Activated CD4-positive, alpha-beta T cell treated with anti-CD3 and anti-CD28 coated beads, Interleukin-2, amount 10 ng/mL, durations not matched to agents 24 days and 14 days (primary cell): ENCODE data around the gene OR4S1. TPM values are rescaled to one million over a fixed set of nuclear protein-coding genes. Genes with fewer than 3 reads are reported as not detected.
"Not testable (repeated sequence)": the region's sequence is repeated elsewhere in the genome, so short reads cannot be mapped to it uniquely, and the experiment has no call there.

Source experiments
- DNase-seq: peaks from one replicate; pipeline ENCODE4 v3.0.0; 2022
- H3K27ac Mint-ChIP-seq: one replicate; pipeline ENCODE4 v1.8.0; 2022; ENCODE audit warnings: mild to moderate bottlenecking, mixed read lengths
- H3K27me3 Mint-ChIP-seq: one replicate; pipeline ENCODE4 v1.8.0; 2022; ENCODE audit warnings: mixed read lengths
- H3K36me3 Mint-ChIP-seq: one replicate; pipeline ENCODE4 v1.8.0; 2022; ENCODE audit warnings: low read depth, mild to moderate bottlenecking, mixed read lengths
- H3K4me1 Mint-ChIP-seq: one replicate; pipeline ENCODE4 v1.8.0; 2021; ENCODE audit warnings: mixed read lengths
- H3K4me3 Mint-ChIP-seq: one replicate; pipeline ENCODE4 v1.8.0; 2022; ENCODE audit warnings: mild to moderate bottlenecking, moderate library complexity, mixed read lengths
- H3K9me3 Mint-ChIP-seq: one replicate; pipeline ENCODE4 v1.8.0; 2021; ENCODE audit warnings: mixed read lengths
- intact Hi-C: fragments of 100-400 bp; cut with micrococcal nuclease; formaldehyde crosslinking; loops from one replicate; pipeline ENCODE4 v1.15.1; 2023
- total RNA-seq: library from RNA; stranded (reverse); gene quantifications from 2 replicates; pipeline ENCODE4 v1.2.3, GENCODE V29; 2022

Gene OR4S1
- not detected in 2 replicates for total RNA-seq

GRCh38 chr11:48305923-48306322 lies at the start of gene OR4S1:
Gene OR4S1 (plus strand): TSS chr11:48306223. CDS start chr11:48306223, 0 bp downstream.
- H3K36me3 Mint-ChIP-seq = no peaks in the 10 kb centered on the region
- DNase-seq = no peak
- no peak within 1 kb of the TSS for H3K27ac Mint-ChIP-seq
- no peaks in the 10 kb centered on the region for H3K9me3 Mint-ChIP-seq
- no peaks in the 10 kb centered on the region for H3K4me1 Mint-ChIP-seq
- intact Hi-C loops = loop anchor here (5.0 kb wide), 2 partner anchors 1221 to 1691 kb away; no protein-coding TSS in a partner anchor
- H3K27me3 Mint-ChIP-seq = no peaks in the 10 kb centered on the region
- H3K4me3 Mint-ChIP-seq = no peak within 1 kb of the TSS

- Mint-ChIP-seq H3K9me3 (no peaks in the 10 kb centered on the region), H3K27me3 (peaks cover 3% of the 10 kb centered on the region), H3K4me1 (peaks cover 2% of the 10 kb centered on the region), H3K27ac (no peak overlapping the region), H3K4me3 (no peak overlapping the region), H3K36me3 (no peaks in the 10 kb centered on the region)
- DNase-seq = no peak
- intact Hi-C loops = no loop called here
These were observed 44.4 kb upstream of the OR4S1 start for GRCh38 chr11:48261600-48261999.

GRCh38 chr11:48263423-48263911 lies 42.6 kb upstream of the OR4S1 start, which contains the start of gene OR4X1:
Gene OR4X1 (plus strand): TSS chr11:48263861. CDS start chr11:48263861, 0 bp downstream.
- no peaks in the 10 kb centered on the region for H3K36me3 Mint-ChIP-seq
- H3K4me3 Mint-ChIP-seq = no peak within 1 kb of the TSS
- peaks cover 2% of the 10 kb centered on the region for H3K4me1 Mint-ChIP-seq
- no peak within 1 kb of the TSS for H3K27ac Mint-ChIP-seq
- no peak for DNase-seq
- H3K9me3 Mint-ChIP-seq = no peaks in the 10 kb centered on the region
- no peaks in the 10 kb centered on the region for H3K27me3 Mint-ChIP-seq
- intact Hi-C loops = no loop called here

GRCh38 chr11:48270621-48271020 lies 35.4 kb upstream of the OR4S1 start:
- H3K4me3 Mint-ChIP-seq = no peak overlapping the region
- DNase-seq = no peak
- intact Hi-C loops = no loop called here
- no peak overlapping the region for H3K27ac Mint-ChIP-seq
- H3K9me3 Mint-ChIP-seq = no peaks in the 10 kb centered on the region
- H3K36me3 Mint-ChIP-seq = no peaks in the 10 kb centered on the region
- peaks cover 6% of the 10 kb centered on the region for H3K27me3 Mint-ChIP-seq
- H3K4me1 Mint-ChIP-seq = peaks cover 2% of the 10 kb centered on the region

- no peaks in the 10 kb centered on the region for H3K9me3 Mint-ChIP-seq
- DNase-seq = no peak
- H3K27ac Mint-ChIP-seq = no peak overlapping the region
- intact Hi-C loops = no loop called here
- no peak overlapping the region for H3K4me3 Mint-ChIP-seq
- no peaks in the 10 kb centered on the region for H3K36me3 Mint-ChIP-seq
- peaks cover 2% of the 10 kb centered on the region for H3K4me1 Mint-ChIP-seq
- peaks cover 7% of the 10 kb centered on the region for H3K27me3 Mint-ChIP-seq
These were observed 33.4 kb upstream of the OR4S1 start for GRCh38 chr11:48272606-48273005.

GRCh38 chr11:48307760-48308386 lies 1.9 kb downstream of the OR4S1 start:
- Mint-ChIP-seq H3K9me3 (no peaks in the 10 kb centered on the region), H3K27ac (no peak overlapping the region), H3K27me3 (no peaks in the 10 kb centered on the region), H3K4me3 (no peak overlapping the region), H3K36me3 (no peaks in the 10 kb centered on the region), H3K4me1 (no peaks in the 10 kb centered on the region)
- intact Hi-C loops = loop anchor here (5.0 kb wide), 2 partner anchors 1219 to 1689 kb away; no protein-coding TSS in a partner anchor
- peak; percentile 91 for DNase-seq

GRCh38 chr11:48313590-48313989 lies 7.6 kb downstream of the OR4S1 start:
- H3K27me3 Mint-ChIP-seq, DNase-seq, H3K27ac Mint-ChIP-seq, H3K9me3 Mint-ChIP-seq, H3K36me3 Mint-ChIP-seq, H3K4me1 Mint-ChIP-seq, H3K4me3 Mint-ChIP-seq, intact Hi-C loops: not testable (repeated sequence)

- intact Hi-C loops, H3K4me1 Mint-ChIP-seq: not testable (repeated sequence)
These were observed 13.8 kb downstream of the OR4S1 start for GRCh38 chr11:48319813-48320212.

GRCh38 chr11:48324620-48325019 lies 18.6 kb downstream of the OR4S1 start, which contains the start of gene OR4C3:
Gene OR4C3 (plus strand): TSS chr11:48324920. CDS start chr11:48325022, 102 bp downstream.
- H3K36me3 Mint-ChIP-seq, DNase-seq, H3K9me3 Mint-ChIP-seq, H3K27ac Mint-ChIP-seq, H3K4me1 Mint-ChIP-seq, H3K4me3 Mint-ChIP-seq, H3K27me3 Mint-ChIP-seq, intact Hi-C loops: not testable (repeated sequence)

More at GRCh38 chr11:48319813-48320212, 13.8 kb downstream of the OR4S1 start:
- DNase-seq, H3K27ac Mint-ChIP-seq, H3K9me3 Mint-ChIP-seq, H3K36me3 Mint-ChIP-seq, H3K4me3 Mint-ChIP-seq: not testable (repeated sequence)
- H3K27me3 Mint-ChIP-seq = peaks cover 13% of the 10 kb centered on the region

- H3K4me1 Mint-ChIP-seq = peaks cover 3% of the 10 kb centered on the region
- peaks cover 12% of the 10 kb centered on the region for H3K9me3 Mint-ChIP-seq
- H3K27me3 Mint-ChIP-seq = no peaks in the 10 kb centered on the region
- intact Hi-C loops = no loop called here
- H3K27ac Mint-ChIP-seq = no peak overlapping the region
- no peak overlapping the region for H3K4me3 Mint-ChIP-seq
- peak; percentile 67 for DNase-seq
- no peaks in the 10 kb centered on the region for H3K36me3 Mint-ChIP-seq
These were observed 35.4 kb downstream of the OR4S1 start for GRCh38 chr11:48341466-48341865.

GRCh38 chr11:48342505-48342904 lies 36.5 kb downstream of the OR4S1 start:
- intact Hi-C loops, H3K27me3 Mint-ChIP-seq, H3K36me3 Mint-ChIP-seq, H3K4me3 Mint-ChIP-seq, DNase-seq, H3K4me1 Mint-ChIP-seq, H3K27ac Mint-ChIP-seq: not testable (repeated sequence)
- peaks cover 12% of the 10 kb centered on the region for H3K9me3 Mint-ChIP-seq

GRCh38 chr11:48346286-48346685 lies 40.3 kb downstream of the OR4S1 start:
- H3K27ac Mint-ChIP-seq, H3K27me3 Mint-ChIP-seq, H3K4me3 Mint-ChIP-seq, DNase-seq, H3K4me1 Mint-ChIP-seq, H3K36me3 Mint-ChIP-seq, intact Hi-C loops: not testable (repeated sequence)
- peaks cover 19% of the 10 kb centered on the region for H3K9me3 Mint-ChIP-seq

GRCh38 chr11:48354013-48354412 lies 48.0 kb downstream of the OR4S1 start:
- no peak for DNase-seq
- Mint-ChIP-seq H3K27me3 (no peaks in the 10 kb centered on the region), H3K27ac (no peak overlapping the region), H3K9me3 (peaks cover 7% of the 10 kb centered on the region), H3K4me1 (no peaks in the 10 kb centered on the region), H3K4me3 (no peak overlapping the region), H3K36me3 (no peaks in the 10 kb centered on the region)
- intact Hi-C loops = no loop called here

- Mint-ChIP-seq H3K9me3 (peaks cover 3% of the 10 kb centered on the region), H3K4me1 (no peaks in the 10 kb centered on the region), H3K36me3 (no peaks in the 10 kb centered on the region), H3K27ac (no peak overlapping the region), H3K27me3 (no peaks in the 10 kb centered on the region), H3K4me3 (no peak overlapping the region)
- intact Hi-C loops = no loop called here
- no peak for DNase-seq
These were observed 48.7 kb downstream of the OR4S1 start for GRCh38 chr11:48354677-48355076.
